GM12878 (cell line): ENCODE results near the gene SLC6A2. TPM values are rescaled to one million over a fixed set of nuclear protein-coding genes. Genes with fewer than 3 reads are reported as not detected.

Experiments used
- ATAC-seq: fragments of 200-7000 bp; cut with Tn5 transposase; 3 replicates; pipeline ENCODE4 v1.9.1; 2020; ENCODE audit warnings: mild to moderate bottlenecking, moderate library complexity
- BruUV-seq: library from RNA; stranded (reverse); fragments of 400-500 nt; replicated peaks from 2 replicates; lab custom pipeline; 2021; lab: Mats Ljungman, UMichigan
- CTCF ChIA-PET: fragments of 300-600 bp; sonication (Branson Sonifier 250); formaldehyde crosslinking; extraction: SDS; loops from one replicate; lab custom pipeline; 2021; ENCODE audit warnings: inconsistent platforms; lab: Yijun Ruan, JAX
- POLR2A ChIA-PET: fragments of 350-600 bp; formaldehyde crosslinking; extraction: SDS; loops from one replicate; lab custom pipeline; 2021; ENCODE audit warnings: inconsistent platforms; lab: Charles Lee
- RAD21 ChIA-PET: fragments of 300-600 bp; sonication (Branson Sonifier 250); formaldehyde crosslinking; loops from one replicate; lab custom pipeline; 2023; ENCODE audit warnings: antibody characterized with exemption; ENCODE audit not compliant: unreplicated experiment; lab: Charles Lee
- SMC1A ChIA-PET: fragments of 300-600 bp; sonication (Branson Sonifier 250); formaldehyde crosslinking; loops from one replicate; lab custom pipeline; 2023; ENCODE audit not compliant: unreplicated experiment, uncharacterized antibody; lab: Charles Lee
- DNase-seq: peaks from one replicate; pipeline ENCODE4 v3.0.0-alpha.2; 2011; ENCODE audit warnings: low read depth, low spot score
- FAIRE-seq: peaks from 3 replicates; lab custom pipeline; 2011; peaks lifted over from hg19 to GRCh38; lab: Jason Lieb, UNC
- H2AFZ ChIP-seq: 2 replicates; pipeline ENCODE4 v1.6.0; 2011; ENCODE audit warnings: low read depth, low read length, control low read depth; ENCODE audit not compliant: control insufficient read depth
- H3K27ac ChIP-seq: 2 replicates; pipeline ENCODE4 v1.5.1; 2011; ENCODE audit warnings: control low read depth; ENCODE audit not compliant: control insufficient read depth, insufficient read depth
- H3K27me3 ChIP-seq, 2 experiments: replicated peaks in 1 of 2; 2 replicates each; pipeline versions ENCODE4 v1.6.0 to v1.6.1; 2011; ENCODE audit warnings: low read length in 1 of 2; ENCODE audit not compliant: control insufficient read depth in 2 of 2, insufficient read depth in 2 of 2
- H3K36me3 ChIP-seq, 2 experiments: 2 replicates each; pipeline ENCODE4 v1.5.1; 2011; ENCODE audit warnings: low read length in 1 of 2; ENCODE audit not compliant: control insufficient read depth in 2 of 2, insufficient read depth in 2 of 2
- H3K4me1 ChIP-seq: 2 replicates; pipeline ENCODE4 v1.6.1; 2011; ENCODE audit warnings: mild to moderate bottlenecking, low read length, moderate library complexity, mixed read lengths; ENCODE audit not compliant: control insufficient read depth, insufficient read depth
- H3K4me2 ChIP-seq: 2 replicates; pipeline ENCODE4 v1.6.0; 2011; ENCODE audit warnings: control low read depth; ENCODE audit not compliant: control insufficient read depth, insufficient read depth
- H3K4me3 ChIP-seq: fragments of 200-600 bp; sonication (generic); 2 replicates; pipeline ENCODE4 v1.5.1; 2016
- H3K79me2 ChIP-seq: 2 replicates; pipeline ENCODE4 v1.6.0; 2011; ENCODE audit warnings: low read length; ENCODE audit not compliant: control insufficient read depth, insufficient read depth
- H3K9ac ChIP-seq: 2 replicates; pipeline ENCODE4 v1.8.0; 2011; ENCODE audit warnings: low read length, control low read depth, mixed read lengths; ENCODE audit not compliant: control insufficient read depth, insufficient read depth
- H3K9me3 ChIP-seq: replicated peaks from 3 replicates; pipeline ENCODE4 v1.5.1; 2011; ENCODE audit warnings: mild to moderate bottlenecking, low read length; ENCODE audit not compliant: control insufficient read depth, insufficient read depth
- H4K20me1 ChIP-seq: 2 replicates; pipeline ENCODE4 v1.6.0; 2011; ENCODE audit not compliant: control insufficient read depth, insufficient read depth
- BCLAF1 ChIP-seq: fragments of 450-650 bp; IDR thresholded peaks from 2 replicates; pipeline ENCODE4 v1.6.1; 2017; ENCODE audit warnings: antibody characterized with exemption, mild to moderate bottlenecking, moderate library complexity
- CTCF ChIP-seq, 3 experiments: IDR thresholded peaks in 2 of 3; conservative IDR thresholded peaks in 1 of 3; 2 replicates each; pipeline ENCODE4 v1.5.1; 2011; ENCODE audit warnings: low read depth in 3 of 3, low read length in 3 of 3, mild to moderate bottlenecking in 3 of 3, control low read depth in 2 of 3, moderate library complexity in 2 of 3, inconsistent platforms in 1 of 3, mixed read lengths in 1 of 3; ENCODE audit not compliant: control insufficient read depth in 2 of 3, insufficient read depth in 1 of 3; ENCODE audit errors: extremely low read depth in 1 of 3
- EP300 ChIP-seq, 2 experiments: fragments of 150-350 bp in 1 of 2; IDR thresholded peaks; 2 replicates each; pipeline ENCODE4 v1.6.1; 2011 to 2012; ENCODE audit warnings: low read depth in 2 of 2, low read length in 2 of 2, borderline replicate concordance in 1 of 2, improper control_type of control experiment in 1 of 2, inconsistent platforms in 1 of 2; ENCODE audit not compliant: control insufficient read depth in 1 of 2
- IKZF2 ChIP-seq, 2 experiments: fragments of 450-650 bp; IDR thresholded peaks; 2 replicates each; pipeline ENCODE4 v1.6.1; 2017; ENCODE audit warnings: mild to moderate bottlenecking in 2 of 2, moderate library complexity in 2 of 2
- JUNB ChIP-seq: IDR thresholded peaks from 2 replicates; pipeline ENCODE4 v1.6.1; 2016; ENCODE audit warnings: antibody characterized with exemption, mild to moderate bottlenecking
- LARP7 ChIP-seq: fragments of 450-650 bp; IDR thresholded peaks from 2 replicates; pipeline ENCODE4 v1.6.1; 2017; ENCODE audit warnings: mild to moderate bottlenecking
- MEF2B ChIP-seq: fragments of 450-650 bp; IDR thresholded peaks from 2 replicates; pipeline ENCODE4 v1.6.1; 2018; ENCODE audit warnings: mild to moderate bottlenecking, moderate library complexity; ENCODE audit not compliant: partially characterized antibody, poor library complexity, severe bottlenecking
- NBN ChIP-seq: fragments of 450-650 bp; IDR thresholded peaks from 2 replicates; pipeline ENCODE4 v1.6.1; 2016
- NFXL1 ChIP-seq: fragments of 450-650 bp; IDR thresholded peaks from 2 replicates; pipeline ENCODE4 v1.6.1; 2017; ENCODE audit warnings: antibody characterized with exemption, mild to moderate bottlenecking, borderline replicate concordance
- PBX3 ChIP-seq: IDR thresholded peaks from 2 replicates; pipeline ENCODE4 v1.6.1; 2011; ENCODE audit warnings: mild to moderate bottlenecking, low read depth, low read length, moderate library complexity; ENCODE audit not compliant: insufficient replicate concordance
- RB1 ChIP-seq: fragments of 450-650 bp; formaldehyde crosslinking; IDR thresholded peaks from 2 replicates; pipeline ENCODE4 v1.6.1; 2017; ENCODE audit warnings: mild to moderate bottlenecking, borderline replicate concordance
- SKIL ChIP-seq: fragments of 450-650 bp; IDR thresholded peaks from 2 replicates; pipeline ENCODE4 v1.6.1; 2017; ENCODE audit warnings: mild to moderate bottlenecking, low read depth, inconsistent platforms; ENCODE audit not compliant: poor library complexity, severe bottlenecking
- SP1 ChIP-seq: IDR thresholded peaks from one replicate; pipeline ENCODE4 v1.6.1; 2011; ENCODE audit warnings: low read depth, low read length
- SUPT20H ChIP-seq: IDR thresholded peaks from 2 replicates; pipeline ENCODE4 v1.6.1; 2011; ENCODE audit warnings: low read depth, mild to moderate bottlenecking, low read length, moderate library complexity, borderline replicate concordance; ENCODE audit not compliant: control insufficient read depth
- TAF1 ChIP-seq: IDR thresholded peaks from 2 replicates; pipeline ENCODE4 v1.6.1; 2011; ENCODE audit warnings: mild to moderate bottlenecking, low read depth, low read length, borderline replicate concordance
- ZSCAN29 ChIP-seq: fragments of 450-650 bp; IDR thresholded peaks from 2 replicates; pipeline ENCODE4 v1.6.1; 2017; ENCODE audit warnings: mild to moderate bottlenecking, moderate library complexity
- WGBS: methylation state at CpG from one replicate; pipeline ENCODE4 v1.1.6; 2016; ENCODE audit warnings: low lambda C conversion rate; ENCODE audit not compliant: insufficient replicate concordance, insufficient coverage; ENCODE audit errors: missing lambda C conversion rate; 5-methylcytosine and 5-hydroxymethylcytosine counted together
- in situ Hi-C: fragments of 300-500 bp; cut with MboI; formaldehyde crosslinking; loops from 9 replicates; pipeline ENCODE4 v1.14.3; 2018; ENCODE audit warnings: mixed read lengths
- intact Hi-C: fragments of 100-400 bp; cut with micrococcal nuclease; formaldehyde crosslinking; loops from one replicate; pipeline ENCODE4 v1.14.2; 2022; ENCODE audit not compliant: unreplicated experiment
- polyA plus RNA-seq, 11 experiments: library from polyadenylated mRNA; depleted of rRNA in 4 of 11; unstranded in 6 of 11; stranded (reverse) in 5 of 11; fragments of >200 nt; fragmentation: Nextera tagmentation in 4 of 11; fragmentation: Illumina TruSeq in 1 of 11; extraction: Ambion mirVana in 4 of 11; extraction: Trizol in 1 of 11; gene quantifications; 1 replicate in 1 of 11; 2 replicates in 10 of 11; pipeline versions ENCODE4 v1.2.1 to v1.2.3, GENCODE V29; 2011 to 2016; ENCODE audit warnings: inconsistent platforms in 2 of 11, missing spikeins in 2 of 11, low read depth in 1 of 11
- total RNA-seq, 4 experiments: library from RNA; depleted of rRNA in 3 of 4; stranded (reverse); fragments of >200 nt in 3 of 4; fragmentation: Illumina TruSeq in 1 of 4; extraction: Trizol in 1 of 4; gene quantifications; 2 replicates each; pipeline versions ENCODE4 v1.2.1 to v1.2.3, GENCODE V29; 2013 to 2021

The SLC6A2 gene
- total and polyA plus RNA-seq, 10 of the 15 experiments (the other 5 are each of a cell fraction or from before 2014, with no cell fraction given): not detected

- Histone ChIP-seq H3K79me2 (no peaks in the 10 kb centered on the region), H3K36me3 (no peaks in the 10 kb centered on the region), H3K27me3 (no peaks in the 10 kb centered on the region; a peak in 1 of 4 replicates), H3K9me3 (no peaks in the 10 kb centered on the region), H3K27ac (no peak overlapping the region), H3K4me3 (no peak overlapping the region), H4K20me1 (no peaks in the 10 kb centered on the region; the same call in 1 of the 2 replicates), H3K4me2 (no peak overlapping the region), H2AFZ (no peak overlapping the region), H3K9ac (no peak overlapping the region), H3K4me1 (no peaks in the 10 kb centered on the region)
- BruUV-seq: no TSS peak
- ChIA-PET CTCF (interaction anchor here (1.0 to 1.2 kb wide), 2 partner anchors 141 to 235 kb away, joined by 3 to 4 read pairs; no protein-coding TSS in a partner anchor), SMC1A (no interaction called here), RAD21 (no interaction called here), POLR2A (no interaction called here)
- TF ChIP-seq RB1 (no peak), LARP7 (no peak), IKZF2 (IDR thresholded peaks at IDR 0.05) (no peak), SKIL (no peak), NBN (no peak), CTCF (IDR thresholded peaks at IDR 0.05 in 2 of 3, conservative IDR thresholded peaks at IDR 0.05 in 1 of 3; ENCODE audit: control insufficient read depth in 2 of 3, extremely low read depth in 1 of 3, insufficient read depth in 1 of 3, low read depth in 3 of 3, low read length in 3 of 3) (no peak), ZSCAN29 (no peak), SUPT20H (no peak), EP300 (IDR thresholded peaks at IDR 0.05; ENCODE audit: borderline replicate concordance in 1 of 2, control insufficient read depth in 1 of 2, low read depth in 2 of 2, low read length in 2 of 2) (no peak), TAF1 (no peak), PBX3 (no peak), NFXL1 (no peak), SP1 (no peak), BCLAF1 (no peak), JUNB (no peak), MEF2B (no peak)
- in situ Hi-C loops: loop anchor here (5.0 kb wide), 1 partner anchor 233 kb away; no protein-coding TSS in a partner anchor
- FAIRE-seq (no peak), DNase-seq (no peak), ATAC-seq (no peak)
- 22% methylated on average over 10 of the region's 10 CpGs for WGBS
- intact Hi-C loops: no loop called here
Measured at GRCh38 chr16:55700067-55700466, 44.3 kb downstream of the SLC6A2 start.
